ENCODE results near the gene RIT2. TPM values are rescaled to one million over a fixed set of nuclear protein-coding genes. Genes with fewer than 3 reads are reported as not detected.

The RIT2 gene
- total RNA-seq, 2 donors from 2014 or later, result not detected

- ATAC-seq (no peak), DNase-seq (no peak)
- intact Hi-C loops (cut with DNase I, micrococcal nuclease), result no loop called here
Measured at GRCh38 chr18:42892181-42892580, 223.3 kb downstream of the RIT2 start.

- DNase-seq (no peak), ATAC-seq (no peak)
- intact Hi-C loops (cut with DNase I, micrococcal nuclease), result no loop called here
Measured at GRCh38 chr18:42891705-42892104, 223.8 kb downstream of the RIT2 start.

- no peak for ATAC-seq
- intact Hi-C loops (cut with DNase I, micrococcal nuclease), result no loop called here
- no peak for DNase-seq
Measured at GRCh38 chr18:42883169-42883568, 232.3 kb downstream of the RIT2 start.

GRCh38 chr18:42882122-42882521 lies 233.4 kb downstream of the RIT2 start:
- no peak for DNase-seq

GRCh38 chr18:42872838-42873237 lies 242.6 kb downstream of the RIT2 start:
- ATAC-seq (no peak), DNase-seq (no peak)
- intact Hi-C loops (cut with DNase I, micrococcal nuclease), result no loop called here

More at GRCh38 chr18:42882122-42882521, 233.4 kb downstream of the RIT2 start:
- intact Hi-C loops (cut with DNase I, micrococcal nuclease), result no loop called here
- ATAC-seq, result no peak

GRCh38 chr18:42864876-42865275 lies 250.6 kb downstream of the RIT2 start:
- ATAC-seq, result no peak
- DNase-seq, result no peak
- intact Hi-C loops (cut with DNase I, micrococcal nuclease), result no loop called here

- ATAC-seq, result no peak
- no peak for DNase-seq
- intact Hi-C loops (cut with DNase I, micrococcal nuclease), result no loop called here
Measured at GRCh38 chr18:42861271-42861670, 254.2 kb downstream of the RIT2 start.

GRCh38 chr18:42860548-42860947 lies 254.9 kb downstream of the RIT2 start:
- intact Hi-C loops (cut with DNase I, micrococcal nuclease), result no loop called here
- ATAC-seq, result no peak
- no peak for DNase-seq

GRCh38 chr18:42860011-42860410 lies 255.5 kb downstream of the RIT2 start:
- DNase-seq, result no peak
- intact Hi-C loops (cut with DNase I, micrococcal nuclease), result no loop called here
- ATAC-seq, result no peak

GRCh38 chr18:42854558-42854957 lies 260.9 kb downstream of the RIT2 start:
- intact Hi-C loops (cut with DNase I, micrococcal nuclease), result no loop called here
- ATAC-seq (no peak), DNase-seq (no peak)

- intact Hi-C loops (cut with DNase I, micrococcal nuclease), result no loop called here
- ATAC-seq (no peak), DNase-seq (no peak)
Measured at GRCh38 chr18:42850174-42851083, 265.1 kb downstream of the RIT2 start.

GRCh38 chr18:42839408-42839807 lies 276.1 kb downstream of the RIT2 start:
- DNase-seq (no peak), ATAC-seq (no peak)
- intact Hi-C loops (cut with DNase I, micrococcal nuclease), result no loop called here

GRCh38 chr18:42838546-42839145 lies 276.8 kb downstream of the RIT2 start:
- DNase-seq (no peak), ATAC-seq (no peak)
- intact Hi-C loops (cut with DNase I, micrococcal nuclease), result no loop called here

GRCh38 chr18:42830936-42831335 lies 284.5 kb downstream of the RIT2 start:
- intact Hi-C loops (cut with DNase I, micrococcal nuclease), result no loop called here
- ATAC-seq, result no peak

GRCh38 chr18:42828881-42829280 lies 286.6 kb downstream of the RIT2 start:
- no peak for DNase-seq
- no peak for ATAC-seq
- intact Hi-C loops (cut with DNase I, micrococcal nuclease), result no loop called here

More at GRCh38 chr18:42830936-42831335, 284.5 kb downstream of the RIT2 start:
- no peak for DNase-seq

- ATAC-seq, result no peak
- intact Hi-C loops (cut with DNase I, micrococcal nuclease), result no loop called here
- DNase-seq, result no peak
Measured at GRCh38 chr18:42824178-42824577, 291.3 kb downstream of the RIT2 start.

GRCh38 chr18:42822711-42823110 lies 292.8 kb downstream of the RIT2 start:
- intact Hi-C loops (cut with DNase I, micrococcal nuclease), result no loop called here
- ATAC-seq, result no peak

GRCh38 chr18:42821492-42821891 lies 294.0 kb downstream of the RIT2 start:
- DNase-seq (no peak), ATAC-seq (no peak)
- intact Hi-C loops (cut with DNase I, micrococcal nuclease), result no loop called here

More at GRCh38 chr18:42822711-42823110, 292.8 kb downstream of the RIT2 start:
- DNase-seq, result no peak

- intact Hi-C loops (cut with DNase I, micrococcal nuclease), result no loop called here
- DNase-seq (no peak), ATAC-seq (no peak)
Measured at GRCh38 chr18:42814618-42815017, 300.9 kb downstream of the RIT2 start.

- intact Hi-C loops (cut with DNase I, micrococcal nuclease), result no loop called here
- ATAC-seq (no peak), DNase-seq (no peak)
Measured at GRCh38 chr18:42814184-42814583, 301.3 kb downstream of the RIT2 start.
